HepG2 (cell line): ENCODE data around the gene MED4. TPM values are rescaled to one million over a fixed set of nuclear protein-coding genes. Genes with fewer than 3 reads are reported as not detected.

Source experiments
- ATAC-seq: fragments of 200-7000 bp; cut with Tn5 transposase; 3 replicates; pipeline ENCODE4 v1.9.1; 2020; ENCODE audit warnings: mild to moderate bottlenecking, moderate library complexity
- BruUV-seq: library from RNA; stranded (reverse); fragments of 400-500 nt; replicated peaks from 2 replicates; lab custom pipeline; 2021; lab: Mats Ljungman, UMichigan
- CTCF ChIA-PET: fragments of 300-600 bp; formaldehyde crosslinking; extraction: SDS; loops from one replicate; lab custom pipeline; 2021; ENCODE audit warnings: low total read pairs, inconsistent platforms, low intra/inter-chr PET ratio; lab: Yijun Ruan, JAX
- POLR2A ChIA-PET: fragments of 350-600 bp; sonication (Branson Sonifier 250); formaldehyde crosslinking; loops from one replicate; lab custom pipeline; 2020; ENCODE audit warnings: antibody characterized with exemption, inconsistent platforms; lab: Yijun Ruan, JAX
- DNase-seq: peaks from one replicate; pipeline ENCODE4 v3.0.0-alpha.2; 2015; ENCODE audit warnings: low spot score
- FAIRE-seq: peaks from 3 replicates; lab custom pipeline; 2011; peaks lifted over from hg19 to GRCh38; lab: Jason Lieb, UNC
- H2AFZ ChIP-seq: one replicate; pipeline ENCODE4 v1.6.1; 2011; ENCODE audit warnings: low read length, inconsistent platforms
- H3K27ac ChIP-seq: fragments of 300-600 bp; 3 replicates; pipeline ENCODE4 v1.8.0; 2011; ENCODE audit warnings: mixed run types, mild to moderate bottlenecking, mixed read lengths, low read length, inconsistent platforms; ENCODE audit not compliant: insufficient read depth; ENCODE audit errors: extremely low read length
- H3K27me3 ChIP-seq, 2 experiments: fragments of 200-600 bp in 1 of 2; 2 replicates in 1 of 2; 3 replicates in 1 of 2; pipeline versions ENCODE4 v1.6.0 to v1.8.0; 2011; ENCODE audit warnings: low read length in 2 of 2, mild to moderate bottlenecking in 2 of 2, moderate library complexity in 2 of 2, inconsistent platforms in 1 of 2; ENCODE audit not compliant: insufficient read depth in 2 of 2, control insufficient read depth in 1 of 2
- H3K36me3 ChIP-seq, 2 experiments: fragments of 200-600 bp in 1 of 2; replicated peaks in 1 of 2; 2 replicates in 1 of 2; 3 replicates in 1 of 2; pipeline versions ENCODE4 v1.5.1 to v1.8.0; 2011; ENCODE audit warnings: low read length in 2 of 2, inconsistent platforms in 1 of 2; ENCODE audit not compliant: insufficient read depth in 2 of 2, control insufficient read depth in 1 of 2
- H3K4me1 ChIP-seq: 2 replicates; pipeline ENCODE4 v1.5.1; 2012; ENCODE audit warnings: low read length, inconsistent platforms; ENCODE audit not compliant: insufficient read depth
- H3K4me2 ChIP-seq: 2 replicates; pipeline ENCODE4 v1.6.0; 2011; ENCODE audit warnings: low read depth, low read length, inconsistent platforms
- H3K4me3 ChIP-seq, 3 experiments: fragments of 200-600 bp in 1 of 3; sonication (generic), shearing (Covaris generic) in 1 of 3; replicated peaks in 1 of 3; 2 replicates each; pipeline ENCODE4 v1.5.1; 2011 to 2016; ENCODE audit warnings: low read length in 3 of 3, inconsistent platforms in 2 of 3, low read depth in 2 of 3, mild to moderate bottlenecking in 2 of 3, control low read depth in 1 of 3, mixed read lengths in 1 of 3; ENCODE audit not compliant: insufficient read depth in 1 of 3
- H3K79me2 ChIP-seq: one replicate; pipeline ENCODE4 v1.6.1; 2011; ENCODE audit warnings: low read length, inconsistent platforms; ENCODE audit not compliant: insufficient read depth
- H3K9ac ChIP-seq: 2 replicates; pipeline ENCODE4 v1.6.0; 2011; ENCODE audit warnings: mild to moderate bottlenecking, low read depth, low read length, inconsistent platforms; ENCODE audit not compliant: insufficient read depth
- H3K9me3 ChIP-seq: 2 replicates; pipeline ENCODE4 v1.5.1; 2012; ENCODE audit warnings: mild to moderate bottlenecking, low read length
- H4K20me1 ChIP-seq: 2 replicates; pipeline ENCODE4 v1.6.0; 2011; ENCODE audit warnings: inconsistent platforms, mild to moderate bottlenecking, low read length, moderate library complexity; ENCODE audit not compliant: insufficient read depth
- ATF7-NPFF ChIP-seq: sonication (generic); formaldehyde crosslinking; IDR thresholded peaks from 2 replicates; pipeline ENCODE4 v1.8.1; 2023; ENCODE audit warnings: mild to moderate bottlenecking, low read depth, missing genetic modification reagents, moderate library complexity
- HHEX ChIP-seq: IDR thresholded peaks from 2 replicates; pipeline ENCODE4 v1.6.1; 2016; ENCODE audit warnings: control low read depth
- MEIS2 ChIP-seq: sonication (generic); formaldehyde crosslinking; IDR thresholded peaks from 2 replicates; pipeline ENCODE4 v1.9.0; 2021; ENCODE audit warnings: mild to moderate bottlenecking, missing genetic modification reagents
- NFE2L2 ChIP-seq: fragments of 150-350 bp; IDR thresholded peaks from 2 replicates; pipeline ENCODE4 v1.6.1; 2014; ENCODE audit warnings: low read length
- ZNF225 ChIP-seq: sonication (generic); formaldehyde crosslinking; IDR thresholded peaks from 2 replicates; pipeline ENCODE4 v1.4.0; 2020; ENCODE audit warnings: mild to moderate bottlenecking, missing genetic modification reagents
- ZNF335 ChIP-seq: sonication (generic); formaldehyde crosslinking; IDR thresholded peaks from 2 replicates; pipeline ENCODE4 v1.4.0; 2020; ENCODE audit warnings: missing genetic modification reagents
- ZNF678 ChIP-seq: sonication (generic); formaldehyde crosslinking; IDR thresholded peaks from 2 replicates; pipeline ENCODE4 v1.4.0; 2020; ENCODE audit warnings: mild to moderate bottlenecking, missing genetic modification reagents
- WGBS: methylation state at CpG from one replicate; pipeline ENCODE4 v1.1.6; 2017; ENCODE audit warnings: low lambda C conversion rate; 5-methylcytosine and 5-hydroxymethylcytosine counted together
- in situ Hi-C: cut with HindIII; loops from 2 replicates; pipeline ENCODE4 v1.10.0; 2017; ENCODE audit warnings: low pct_unique_long_range_greater_than_20kb; ENCODE audit not compliant: extremely low pct_ligation_motif_present
- intact Hi-C: fragments of 100-400 bp; cut with micrococcal nuclease; formaldehyde crosslinking; loops from one replicate; pipeline ENCODE4 v1.10.0; 2022; ENCODE audit not compliant: unreplicated experiment
- polyA plus RNA-seq, 8 experiments: library from polyadenylated mRNA; depleted of rRNA in 3 of 8; stranded (reverse) in 7 of 8; unstranded in 1 of 8; fragments of >200 nt; fragmentation: Illumina TruSeq in 4 of 8; extraction: Trizol in 4 of 8; gene quantifications; 2 replicates each; pipeline versions ENCODE4 v1.2.1 to v1.2.3, GENCODE V29; 2011 to 2016; ENCODE audit warnings: low read depth in 4 of 8, missing spikeins in 1 of 8, mixed read lengths in 1 of 8; ENCODE audit not compliant: insufficient read depth in 1 of 8
- total RNA-seq, 5 experiments: library from RNA; depleted of rRNA; stranded (reverse); fragments of >200 nt; fragmentation: Illumina TruSeq; extraction: Trizol; gene quantifications; 2 replicates each; pipeline ENCODE4 v1.2.3, GENCODE V29; 2016; ENCODE audit warnings: low read depth in 1 of 5
- TF ChIP-seq, protein P1 (sequence below): sonication (generic); formaldehyde crosslinking; IDR thresholded peaks from 2 replicates; pipeline ENCODE4 v1.4.0; 2020; ENCODE audit warnings: mild to moderate bottlenecking, missing genetic modification reagents
- TF ChIP-seq, protein P2 (sequence below): sonication (generic); formaldehyde crosslinking; IDR thresholded peaks from 2 replicates; pipeline ENCODE4 v1.5.1; 2020; ENCODE audit warnings: mild to moderate bottlenecking, missing genetic modification reagents, moderate library complexity
- TF ChIP-seq, protein P3 (sequence below): sonication (generic); formaldehyde crosslinking; IDR thresholded peaks from 2 replicates; pipeline ENCODE4 v1.9.0; 2022; ENCODE audit warnings: low read depth, missing genetic modification reagents

Gene MED4
- total and polyA plus RNA-seq, 2 of the 13 experiments (the other 11 are each of a cell fraction or from before 2014, with no cell fraction given) = 49.4 to 57.8 TPM

GRCh38 chr13:48132961-48133360, 38.1 kb upstream of the MED4 start:
- Histone ChIP-seq H3K9ac (no peak overlapping the region), H3K27ac (no peak overlapping the region), H3K27me3 (no peaks in the 10 kb centered on the region), H3K4me3 (no peak overlapping the region), H3K4me2 (no peak overlapping the region), H3K36me3 (no peaks in the 10 kb centered on the region), H3K9me3 (no peaks in the 10 kb centered on the region), H3K4me1 (peaks cover 8% of the 10 kb centered on the region; the same call in 1 of the 2 replicates), H3K79me2 (no peaks in the 10 kb centered on the region), H4K20me1 (no peaks in the 10 kb centered on the region), H2AFZ (no peak overlapping the region)
- ATAC-seq (no peak), FAIRE-seq (no peak), DNase-seq (no peak)
- CTCF ChIA-PET = no interaction called here
- in situ Hi-C loops (loop anchor here (25.0 kb wide), 1 partner anchor 629 kb away; no protein-coding TSS in a partner anchor), intact Hi-C loops (no loop called here)
- TF ChIP-seq ATF7-NPFF (CRISPR knock-in tag) = no peak
- no peak for TF ChIP-seq ZNF678 (CRISPR knock-in tag)
- no peak for TF ChIP-seq ZNF225 (CRISPR knock-in tag)
- TF ChIP-seq ZNF335 (CRISPR knock-in tag) = no peak
- TF ChIP-seq MEIS2 = no peak
- TF ChIP-seq, protein P1, sequence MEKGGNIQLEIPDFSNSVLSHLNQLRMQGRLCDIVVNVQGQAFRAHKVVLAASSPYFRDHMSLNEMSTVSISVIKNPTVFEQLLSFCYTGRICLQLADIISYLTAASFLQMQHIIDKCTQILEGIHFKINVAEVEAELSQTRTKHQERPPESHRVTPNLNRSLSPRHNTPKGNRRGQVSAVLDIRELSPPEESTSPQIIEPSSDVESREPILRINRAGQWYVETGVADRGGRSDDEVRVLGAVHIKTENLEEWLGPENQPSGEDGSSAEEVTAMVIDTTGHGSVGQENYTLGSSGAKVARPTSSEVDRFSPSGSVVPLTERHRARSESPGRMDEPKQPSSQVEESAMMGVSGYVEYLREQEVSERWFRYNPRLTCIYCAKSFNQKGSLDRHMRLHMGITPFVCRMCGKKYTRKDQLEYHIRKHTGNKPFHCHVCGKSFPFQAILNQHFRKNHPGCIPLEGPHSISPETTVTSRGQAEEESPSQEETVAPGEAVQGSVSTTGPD (CRISPR knock-in tag) = no peak
- TF ChIP-seq HHEX (CRISPR knock-in tag) = no peak
- TF ChIP-seq NFE2L2 = no peak
- TF ChIP-seq, protein P2, sequence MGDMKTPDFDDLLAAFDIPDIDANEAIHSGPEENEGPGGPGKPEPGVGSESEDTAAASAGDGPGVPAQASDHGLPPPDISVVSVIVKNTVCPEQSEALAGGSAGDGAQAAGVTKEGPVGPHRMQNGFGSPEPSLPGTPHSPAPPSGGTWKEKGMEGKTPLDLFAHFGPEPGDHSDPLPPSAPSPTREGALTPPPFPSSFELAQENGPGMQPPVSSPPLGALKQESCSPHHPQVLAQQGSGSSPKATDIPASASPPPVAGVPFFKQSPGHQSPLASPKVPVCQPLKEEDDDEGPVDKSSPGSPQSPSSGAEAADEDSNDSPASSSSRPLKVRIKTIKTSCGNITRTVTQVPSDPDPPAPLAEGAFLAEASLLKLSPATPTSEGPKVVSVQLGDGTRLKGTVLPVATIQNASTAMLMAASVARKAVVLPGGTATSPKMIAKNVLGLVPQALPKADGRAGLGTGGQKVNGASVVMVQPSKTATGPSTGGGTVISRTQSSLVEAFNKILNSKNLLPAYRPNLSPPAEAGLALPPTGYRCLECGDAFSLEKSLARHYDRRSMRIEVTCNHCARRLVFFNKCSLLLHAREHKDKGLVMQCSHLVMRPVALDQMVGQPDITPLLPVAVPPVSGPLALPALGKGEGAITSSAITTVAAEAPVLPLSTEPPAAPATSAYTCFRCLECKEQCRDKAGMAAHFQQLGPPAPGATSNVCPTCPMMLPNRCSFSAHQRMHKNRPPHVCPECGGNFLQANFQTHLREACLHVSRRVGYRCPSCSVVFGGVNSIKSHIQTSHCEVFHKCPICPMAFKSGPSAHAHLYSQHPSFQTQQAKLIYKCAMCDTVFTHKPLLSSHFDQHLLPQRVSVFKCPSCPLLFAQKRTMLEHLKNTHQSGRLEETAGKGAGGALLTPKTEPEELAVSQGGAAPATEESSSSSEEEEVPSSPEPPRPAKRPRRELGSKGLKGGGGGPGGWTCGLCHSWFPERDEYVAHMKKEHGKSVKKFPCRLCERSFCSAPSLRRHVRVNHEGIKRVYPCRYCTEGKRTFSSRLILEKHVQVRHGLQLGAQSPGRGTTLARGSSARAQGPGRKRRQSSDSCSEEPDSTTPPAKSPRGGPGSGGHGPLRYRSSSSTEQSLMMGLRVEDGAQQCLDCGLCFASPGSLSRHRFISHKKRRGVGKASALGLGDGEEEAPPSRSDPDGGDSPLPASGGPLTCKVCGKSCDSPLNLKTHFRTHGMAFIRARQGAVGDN (CRISPR knock-in tag) = no peak
- TF ChIP-seq, protein P3, sequence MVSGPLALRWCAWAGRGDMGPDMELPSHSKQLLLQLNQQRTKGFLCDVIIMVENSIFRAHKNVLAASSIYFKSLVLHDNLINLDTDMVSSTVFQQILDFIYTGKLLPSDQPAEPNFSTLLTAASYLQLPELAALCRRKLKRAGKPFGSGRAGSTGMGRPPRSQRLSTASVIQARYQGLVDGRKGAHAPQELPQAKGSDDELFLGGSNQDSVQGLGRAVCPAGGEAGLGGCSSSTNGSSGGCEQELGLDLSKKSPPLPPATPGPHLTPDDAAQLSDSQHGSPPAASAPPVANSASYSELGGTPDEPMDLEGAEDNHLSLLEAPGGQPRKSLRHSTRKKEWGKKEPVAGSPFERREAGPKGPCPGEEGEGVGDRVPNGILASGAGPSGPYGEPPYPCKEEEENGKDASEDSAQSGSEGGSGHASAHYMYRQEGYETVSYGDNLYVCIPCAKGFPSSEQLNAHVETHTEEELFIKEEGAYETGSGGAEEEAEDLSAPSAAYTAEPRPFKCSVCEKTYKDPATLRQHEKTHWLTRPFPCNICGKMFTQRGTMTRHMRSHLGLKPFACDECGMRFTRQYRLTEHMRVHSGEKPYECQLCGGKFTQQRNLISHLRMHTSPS (CRISPR knock-in tag) = no peak
- BruUV-seq = no TSS peak
- POLR2A ChIA-PET = no interaction called here
- 29% methylated on average over 3 of the region's 3 CpGs for WGBS
